HG03280 (cell line): ENCODE data around the gene SELENOK.
A peak's percentile ranks its signal among the peaks of the same experiment; 100 is the strongest.

ENCODE experiments used
- ATAC-seq: cut with Tn5 transposase; IDR thresholded peaks from one replicate; pipeline ENCODE4 v1.9.1; 2021; ENCODE audit warnings: mild to moderate bottlenecking, moderate library complexity; ENCODE audit not compliant: unreplicated experiment

SELENOK gene

GRCh38 chr3:53884623-53885022 is 7.0 kb downstream of the SELENOK start:
- ATAC-seq: no peak

- ATAC-seq: no peak
Observed at GRCh38 chr3:53883008-53883407, 8.7 kb downstream of the SELENOK start.

- peak; percentile 81 for ATAC-seq
Observed at GRCh38 chr3:53881691-53882593, 9.7 kb downstream of the SELENOK start, which contains the start of gene ACTR8. TSS of gene ACTR8 (minus strand) at chr3:53882152. CDS start at chr3:53882101, 51 bp downstream.

GRCh38 chr3:53880396-53881345 is 11.0 kb downstream of the SELENOK start:
- no peak for ATAC-seq

GRCh38 chr3:53865732-53866499 is 25.7 kb downstream of the SELENOK start:
- ATAC-seq: no peak

- ATAC-seq: no peak
Observed at GRCh38 chr3:53863145-53863544, 28.5 kb downstream of the SELENOK start.

GRCh38 chr3:53862241-53862640 is 29.4 kb downstream of the SELENOK start:
- no peak for ATAC-seq

GRCh38 chr3:53860196-53860595 is 31.5 kb downstream of the SELENOK start:
- no peak for ATAC-seq

GRCh38 chr3:53859178-53859577 is 32.5 kb downstream of the SELENOK start:
- no peak for ATAC-seq

GRCh38 chr3:53858096-53858741 is 33.4 kb downstream of the SELENOK start:
- no peak for ATAC-seq

- no peak for ATAC-seq
Observed at GRCh38 chr3:53856964-53857363, 34.7 kb downstream of the SELENOK start.

- no peak for ATAC-seq
Observed at GRCh38 chr3:53850895-53851294, 40.8 kb downstream of the SELENOK start.

GRCh38 chr3:53849916-53850315 is 41.7 kb downstream of the SELENOK start:
- ATAC-seq: no peak

- no peak for ATAC-seq
Observed at GRCh38 chr3:53846851-53847155, 44.9 kb downstream of the SELENOK start.

GRCh38 chr3:53846134-53846850 is 45.4 kb downstream of the SELENOK start, which contains the start of the genes CHDH and IL17RB:
TSS of gene CHDH (minus strand) at chr3:53846419. CDS start at chr3:53824008, 22,411 bp downstream.
TSS of gene IL17RB (plus strand) at chr3:53846568. CDS start at chr3:53846589, 21 bp downstream.
- ATAC-seq: peak; percentile 62

- ATAC-seq: no peak
Observed at GRCh38 chr3:53845881-53846133, 45.9 kb downstream of the SELENOK start.

- ATAC-seq: peak; percentile 15
Observed at GRCh38 chr3:53845103-53845880, 46.4 kb downstream of the SELENOK start.

- ATAC-seq: no peak
Observed at GRCh38 chr3:53844262-53845102, 47.2 kb downstream of the SELENOK start.
